Subcutaneous adipose tissue (tissue), 4 donors: ENCODE results near the gene SEC11C. TPM values are rescaled to one million over a fixed set of nuclear protein-coding genes. Genes with fewer than 3 reads are reported as not detected.

Source experiments
- total RNA-seq, 4 donors: library from RNA; depleted of rRNA; stranded (reverse); fragments of >200 nt; gene quantifications; one replicate each; pipeline ENCODE4 v1.1.0, GENCODE V29; 2016
- TF ChIP-seq, protein P1 (sequence below): fragments of 450-650 bp; IDR thresholded peaks from one replicate; pipeline ENCODE4 v1.5.1; 2016; ENCODE audit warnings: low read depth, mild to moderate bottlenecking, control low read depth, antibody characterized with exemption, moderate library complexity

Gene SEC11C
- total RNA-seq, 4 donors from 2014 or later, result 8.3 to 28.4 (median 15.7) TPM

DNA sequence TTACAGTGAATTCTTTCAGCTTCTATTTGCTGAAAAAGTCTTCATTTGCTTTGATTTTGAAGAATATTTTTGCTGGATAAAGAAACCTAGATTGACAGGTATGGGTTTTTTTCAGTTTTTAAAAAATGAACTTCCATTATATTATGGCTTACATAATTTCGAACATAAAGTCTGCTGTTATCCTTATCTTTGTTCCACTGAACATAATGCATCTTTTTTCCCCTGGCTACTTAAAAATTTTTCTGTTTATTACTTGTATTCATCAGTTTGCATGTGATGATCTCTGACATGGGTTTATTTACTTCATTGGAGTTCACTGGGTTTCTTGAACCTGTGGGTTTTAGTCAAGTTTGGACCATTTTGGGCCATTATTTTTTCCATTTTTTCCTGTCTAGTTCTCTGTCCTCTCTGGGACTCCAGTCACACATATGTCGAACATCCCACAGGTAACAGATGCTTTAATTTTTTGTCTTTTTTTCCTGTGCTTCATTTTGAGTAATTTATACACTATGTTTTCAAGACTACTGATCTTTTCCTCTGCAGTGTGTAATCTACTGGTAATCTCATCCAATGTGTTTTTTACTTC, 33.1 kb downstream of the SEC11C start:
- TF ChIP-seq, protein P1, sequence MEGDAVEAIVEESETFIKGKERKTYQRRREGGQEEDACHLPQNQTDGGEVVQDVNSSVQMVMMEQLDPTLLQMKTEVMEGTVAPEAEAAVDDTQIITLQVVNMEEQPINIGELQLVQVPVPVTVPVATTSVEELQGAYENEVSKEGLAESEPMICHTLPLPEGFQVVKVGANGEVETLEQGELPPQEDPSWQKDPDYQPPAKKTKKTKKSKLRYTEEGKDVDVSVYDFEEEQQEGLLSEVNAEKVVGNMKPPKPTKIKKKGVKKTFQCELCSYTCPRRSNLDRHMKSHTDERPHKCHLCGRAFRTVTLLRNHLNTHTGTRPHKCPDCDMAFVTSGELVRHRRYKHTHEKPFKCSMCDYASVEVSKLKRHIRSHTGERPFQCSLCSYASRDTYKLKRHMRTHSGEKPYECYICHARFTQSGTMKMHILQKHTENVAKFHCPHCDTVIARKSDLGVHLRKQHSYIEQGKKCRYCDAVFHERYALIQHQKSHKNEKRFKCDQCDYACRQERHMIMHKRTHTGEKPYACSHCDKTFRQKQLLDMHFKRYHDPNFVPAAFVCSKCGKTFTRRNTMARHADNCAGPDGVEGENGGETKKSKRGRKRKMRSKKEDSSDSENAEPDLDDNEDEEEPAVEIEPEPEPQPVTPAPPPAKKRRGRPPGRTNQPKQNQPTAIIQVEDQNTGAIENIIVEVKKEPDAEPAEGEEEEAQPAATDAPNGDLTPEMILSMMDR, result no peak

GRCh38 chr18:59177485-59177884, 37.8 kb downstream of the SEC11C start:
- TF ChIP-seq, protein P1, result no peak

DNA sequence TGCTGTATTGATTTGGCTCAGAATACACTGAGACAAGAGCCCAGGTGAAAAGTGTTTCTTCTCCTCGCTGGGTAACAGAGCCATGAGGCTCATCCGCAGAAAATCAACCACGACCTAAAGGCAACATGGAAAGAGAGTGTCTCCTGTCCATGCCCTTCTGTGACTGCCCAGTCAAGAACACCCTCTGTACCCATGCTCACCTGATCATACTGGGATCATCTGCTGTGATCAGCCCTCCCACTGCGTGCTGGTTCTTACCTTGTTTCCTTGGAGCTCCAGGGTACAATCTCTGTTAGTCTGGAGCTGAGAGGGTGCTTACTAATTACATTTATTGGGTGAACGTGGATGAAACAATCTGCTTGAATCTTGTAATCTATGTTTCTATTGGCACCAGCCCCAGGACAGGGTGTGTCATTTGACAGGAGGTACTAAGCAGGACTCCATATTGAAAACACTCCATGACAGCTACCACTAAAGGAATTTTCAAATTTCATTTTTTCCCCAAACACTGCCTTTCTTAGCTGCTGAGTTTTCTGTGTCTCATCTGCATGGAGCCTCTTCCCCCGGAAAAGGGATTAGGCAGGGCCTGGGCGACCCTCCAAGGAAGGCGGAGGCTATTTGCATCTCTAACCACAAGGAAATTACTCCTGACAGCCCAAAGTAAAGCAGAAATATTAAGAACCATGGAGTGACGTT, 40.6 kb downstream of the SEC11C start:
- TF ChIP-seq, protein P1, result no peak

DNA sequence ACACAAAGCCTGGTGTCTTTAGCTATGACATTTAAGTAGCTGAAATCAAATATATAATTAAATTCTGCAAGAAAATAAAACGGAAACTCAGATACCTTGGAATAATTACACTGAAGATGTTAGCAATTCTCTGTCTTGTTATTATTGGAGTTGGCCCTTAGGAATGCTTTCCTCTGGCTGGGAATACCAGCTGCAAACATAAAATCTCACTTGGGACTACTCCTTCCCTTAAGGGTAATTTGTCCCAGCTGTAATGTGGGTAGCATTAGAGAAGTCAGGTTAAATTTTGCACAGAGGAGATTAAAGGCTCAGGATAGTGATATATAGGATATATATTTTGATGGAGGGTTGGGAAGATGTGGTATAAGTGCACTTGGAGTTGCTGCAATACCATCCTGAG, 43.0 kb downstream of the SEC11C start:
- TF ChIP-seq, protein P1, result no peak

- TF ChIP-seq, protein P1, result no peak
Measured at GRCh38 chr18:59189008-59189407, 49.3 kb downstream of the SEC11C start.

DNA sequence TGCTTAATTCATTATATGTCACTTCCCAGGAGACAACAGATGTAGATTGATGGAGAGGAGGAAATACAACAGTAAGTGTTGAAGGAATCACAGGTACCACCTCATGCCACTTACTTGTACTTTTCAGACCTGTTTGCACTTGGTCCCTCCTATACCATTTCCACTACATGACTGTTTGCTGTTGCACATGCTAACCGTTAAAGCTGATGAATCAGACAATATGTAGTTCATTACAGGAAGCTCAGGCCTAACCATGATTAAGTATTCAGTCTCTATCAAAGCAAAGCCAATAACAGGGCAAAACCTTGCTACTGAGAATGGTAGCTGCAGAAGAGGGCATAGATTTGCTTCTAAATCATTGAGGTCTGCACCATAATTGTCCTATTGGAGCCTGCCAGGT, 50.1 kb downstream of the SEC11C start:
- TF ChIP-seq, protein P1, result no peak

- TF ChIP-seq, protein P1, result no peak
Measured at GRCh38 chr18:59196161-59196725, 56.6 kb downstream of the SEC11C start.
